Endothelial cell of umbilical vein (primary cell): Measurements from ENCODE around the gene LOX. TPM values are rescaled to one million over a fixed set of nuclear protein-coding genes. Genes with fewer than 3 reads are reported as not detected.

ENCODE experiments used
- BruUV-seq: library from RNA; stranded (reverse); fragments of 400-500 nt; replicated peaks from 2 replicates; lab custom pipeline; 2021; lab: Mats Ljungman, UMichigan
- CTCF ChIA-PET: fragments of 300-600, 350-600 bp; sonication (Branson Sonifier 250); formaldehyde crosslinking; loops from one replicate; lab custom pipeline; 2021; ENCODE audit warnings: antibody characterized with exemption, inconsistent platforms; lab: Charles Lee
- POLR2A ChIA-PET: fragments of 300-600, 350-600 bp; sonication (Branson Sonifier 250); formaldehyde crosslinking; loops from one replicate; lab custom pipeline; 2021; ENCODE audit warnings: antibody characterized with exemption, inconsistent platforms; lab: Charles Lee
- DNase-seq: peaks from one replicate; pipeline ENCODE4 v3.0.0-alpha.2; 2011; ENCODE audit warnings: low read depth, low spot score
- FAIRE-seq: peaks from 2 replicates; lab custom pipeline; 2011; peaks lifted over from hg19 to GRCh38; lab: Jason Lieb, UNC
- H2AFZ ChIP-seq: 2 replicates; pipeline ENCODE4 v1.6.0; 2012; ENCODE audit warnings: low read depth, low read length, control low read depth, inconsistent platforms
- H3K27ac ChIP-seq: 2 replicates; pipeline ENCODE4 v1.5.1; 2011; ENCODE audit warnings: low read depth, mild to moderate bottlenecking, control low read depth, low read length, moderate library complexity; ENCODE audit not compliant: insufficient read depth
- H3K27me3 ChIP-seq, 2 experiments: 2 replicates each; pipeline versions ENCODE4 v1.6.0 to v1.6.1; 2011; ENCODE audit warnings: low read length in 2 of 2, mixed read lengths in 1 of 2; ENCODE audit not compliant: control insufficient read depth in 2 of 2, insufficient read depth in 2 of 2
- H3K36me3 ChIP-seq, 2 experiments: 2 replicates in 1 of 2; 3 replicates in 1 of 2; pipeline ENCODE4 v1.5.1; 2011; ENCODE audit warnings: low read length in 2 of 2, mild to moderate bottlenecking in 1 of 2, moderate library complexity in 1 of 2; ENCODE audit not compliant: control insufficient read depth in 2 of 2, insufficient read depth in 2 of 2; ENCODE audit errors: extremely low read depth in 1 of 2
- H3K4me1 ChIP-seq: 3 replicates; pipeline ENCODE4 v1.5.1; 2011; ENCODE audit warnings: mild to moderate bottlenecking, low read length; ENCODE audit not compliant: control insufficient read depth, insufficient read depth; ENCODE audit errors: extremely low read depth
- H3K4me2 ChIP-seq: 2 replicates; pipeline ENCODE4 v1.6.1; 2011; ENCODE audit warnings: low read length, control low read depth, mixed read lengths; ENCODE audit not compliant: insufficient read depth
- H3K4me3 ChIP-seq, 3 experiments: fragments of 200-600 bp in 1 of 3; sonication (generic), shearing (Covaris generic) in 1 of 3; replicated peaks in 1 of 3; 2 replicates each; pipeline ENCODE4 v1.5.1; 2011 to 2016; ENCODE audit warnings: control low read depth in 3 of 3, low read length in 3 of 3, mild to moderate bottlenecking in 2 of 3, inconsistent platforms in 1 of 3, low read depth in 1 of 3, moderate library complexity in 1 of 3; ENCODE audit not compliant: insufficient read depth in 1 of 3
- H3K79me2 ChIP-seq: 2 replicates; pipeline ENCODE4 v1.6.0; 2012; ENCODE audit warnings: low read length, inconsistent platforms; ENCODE audit not compliant: control insufficient read depth, insufficient read depth
- H3K9ac ChIP-seq: replicated peaks from 2 replicates; pipeline ENCODE3; 2011; ENCODE audit warnings: low read length, control low read depth; ENCODE audit not compliant: insufficient read depth; ENCODE audit errors: extremely low read depth
- H3K9me1 ChIP-seq: replicated peaks from 3 replicates; pipeline ENCODE4 v1.6.0; 2011; ENCODE audit warnings: mild to moderate bottlenecking, low read length; ENCODE audit not compliant: control insufficient read depth, insufficient read depth; ENCODE audit errors: extremely low read depth
- H3K9me3 ChIP-seq: replicated peaks from 2 replicates; pipeline ENCODE4 v1.5.1; 2012; ENCODE audit warnings: low read length, inconsistent platforms; ENCODE audit not compliant: control insufficient read depth, insufficient read depth
- H4K20me1 ChIP-seq: replicated peaks from 2 replicates; pipeline ENCODE3; 2011; ENCODE audit warnings: mild to moderate bottlenecking, low read length; ENCODE audit not compliant: control insufficient read depth, insufficient read depth; ENCODE audit errors: extremely low read depth
- CTCF ChIP-seq, 2 donors: IDR thresholded peaks; 1 replicate in 1 of 2; 2 replicates in 1 of 2; pipeline ENCODE4 v1.5.1; 2011; ENCODE audit warnings: low read length in 2 of 2, mild to moderate bottlenecking in 2 of 2, moderate library complexity in 2 of 2, control low read depth in 1 of 2, inconsistent platforms in 1 of 2, low read depth in 1 of 2; ENCODE audit not compliant: insufficient read depth in 1 of 2; ENCODE audit errors: extremely low read depth in 1 of 2
- EZH2 ChIP-seq: IDR thresholded peaks from 2 replicates; pipeline ENCODE4 v1.6.1; 2012; ENCODE audit warnings: borderline replicate concordance, low read depth, mild to moderate bottlenecking, moderate library complexity, low read length, inconsistent platforms; ENCODE audit not compliant: severe bottlenecking
- FOS ChIP-seq: IDR thresholded peaks from 2 replicates; pipeline ENCODE4 v1.6.1; 2011; ENCODE audit warnings: mild to moderate bottlenecking, low read length, moderate library complexity, borderline replicate concordance; ENCODE audit not compliant: insufficient read depth
- GATA2 ChIP-seq: IDR thresholded peaks from 2 replicates; pipeline ENCODE4 v1.7.0; 2011; ENCODE audit warnings: low read depth, mild to moderate bottlenecking, moderate library complexity, mixed read lengths, low read length; ENCODE audit not compliant: insufficient read length, insufficient read depth
- JUN ChIP-seq: IDR thresholded peaks from 2 replicates; pipeline ENCODE4 v1.6.1; 2011; ENCODE audit warnings: borderline replicate concordance, low read depth; ENCODE audit not compliant: insufficient read length, insufficient read depth
- MAX ChIP-seq: IDR thresholded peaks from 2 replicates; pipeline ENCODE4 v1.6.1; 2011; ENCODE audit not compliant: insufficient read depth, insufficient read length
- MYC ChIP-seq: IDR thresholded peaks from one replicate; pipeline ENCODE4 v1.6.1; 2011; ENCODE audit warnings: mild to moderate bottlenecking, low read depth, low read length
- POLR2A ChIP-seq: IDR thresholded peaks from 2 replicates; pipeline ENCODE4 v1.6.1; 2012; ENCODE audit warnings: low read depth, mild to moderate bottlenecking, control low read depth, low read length
- POLR2AphosphoS5 ChIP-seq: IDR thresholded peaks from 2 replicates; pipeline ENCODE4 v1.6.1; 2012; ENCODE audit warnings: low read depth, mild to moderate bottlenecking, control low read depth, low read length, moderate library complexity; ENCODE audit not compliant: insufficient read depth
- dilution Hi-C: fragments of 300-500 bp; cut with MboI; formaldehyde crosslinking; loops from one replicate; pipeline ENCODE4 v1.15.0; 2019; ENCODE audit warnings: low sequenced_read_pairs; ENCODE audit not compliant: extremely low pct_ligation_motif_present
- intact Hi-C: fragments of 100-400 bp; cut with micrococcal nuclease; formaldehyde crosslinking; loops from one replicate; pipeline ENCODE4 v1.10.0; 2022
- polyA plus RNA-seq, 4 experiments: library from polyadenylated mRNA; depleted of rRNA in 3 of 4; stranded (reverse) in 3 of 4; unstranded in 1 of 4; fragments of >200 nt; gene quantifications; 2 replicates each; pipeline versions ENCODE4 v1.2.1 to v1.2.3, GENCODE V29; 2011 to 2012; ENCODE audit warnings: missing spikeins in 1 of 4
- total RNA-seq: library from RNA; stranded (reverse); gene quantifications from 2 replicates; pipeline ENCODE4 v1.2.3, GENCODE V29; 2021

LOX gene
- total and polyA plus RNA-seq, 2 donors (not counting 3 experiments of a cell fraction or from before 2014, with no cell fraction given): 39.0 to 79.1 TPM

DNA sequence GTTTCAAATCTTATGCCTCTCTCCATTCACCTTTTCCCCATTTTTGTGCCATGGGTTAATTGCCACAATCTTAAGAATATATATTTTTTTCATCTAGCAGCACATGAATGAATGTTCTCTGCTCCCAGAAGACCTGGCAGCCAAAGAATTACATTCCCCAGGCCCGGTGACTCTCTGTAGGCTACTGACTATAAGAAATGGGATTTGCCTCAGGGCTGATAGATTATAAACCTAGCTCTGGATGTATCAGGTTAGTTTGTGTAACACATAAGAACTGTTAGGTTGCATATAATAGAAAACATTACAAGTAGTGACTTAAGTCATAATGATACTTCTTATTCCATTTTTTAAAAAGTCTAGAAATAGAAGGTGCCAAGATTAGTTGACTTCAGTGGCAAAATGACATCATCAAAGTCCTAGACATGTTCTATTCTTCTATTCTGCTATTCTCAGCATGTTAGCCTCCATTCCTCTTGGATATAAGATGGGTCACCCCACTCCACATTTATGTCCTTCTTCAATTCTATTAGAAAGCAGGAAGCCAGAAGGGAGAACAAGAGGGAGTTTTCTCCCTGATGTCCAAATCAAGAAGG lies 40.4 kb upstream of the LOX start:
- no peaks in the 10 kb centered on the region for H3K36me3 ChIP-seq
- POLR2A ChIA-PET: no interaction called here
- CTCF ChIA-PET: interaction anchor here (1.5 kb wide), 1 partner anchor 38 kb away, joined by 4 read pairs; no protein-coding TSS in a partner anchor
- H3K79me2 ChIP-seq: no peaks in the 10 kb centered on the region
- FAIRE-seq: no peak
- H4K20me1 ChIP-seq: no peaks in the 10 kb centered on the region
- no peak overlapping the region for H3K27ac ChIP-seq
- H2AFZ ChIP-seq: no peak overlapping the region
- no peaks in the 10 kb centered on the region for H3K27me3 ChIP-seq
- intact Hi-C loops: no loop called here
- no TSS peak for BruUV-seq
- no peaks in the 10 kb centered on the region for H3K4me1 ChIP-seq
- no peak overlapping the region for H3K9ac ChIP-seq
- no peak overlapping the region for H3K4me3 ChIP-seq
- no peaks in the 10 kb centered on the region for H3K9me1 ChIP-seq
- H3K9me3 ChIP-seq: no peaks in the 10 kb centered on the region
- no peak for TF ChIP-seq POLR2AphosphoS5
- TF ChIP-seq GATA2: no peak
- no peak for TF ChIP-seq CTCF (IDR thresholded peaks at IDR 0.05; ENCODE audit: extremely low read depth in 1 of 2, insufficient read depth in 1 of 2, low read depth in 1 of 2, low read length in 2 of 2)
- no peak for TF ChIP-seq POLR2A
- TF ChIP-seq FOS: no peak
- TF ChIP-seq JUN: no peak
- TF ChIP-seq EZH2: no peak
- no peak for TF ChIP-seq MAX
- no peak for TF ChIP-seq MYC
- dilution Hi-C loops: no loop called here
- no peak overlapping the region for H3K4me2 ChIP-seq
- DNase-seq: no peak
